ENCODE measurements around the gene ADGRG4.

DNA sequence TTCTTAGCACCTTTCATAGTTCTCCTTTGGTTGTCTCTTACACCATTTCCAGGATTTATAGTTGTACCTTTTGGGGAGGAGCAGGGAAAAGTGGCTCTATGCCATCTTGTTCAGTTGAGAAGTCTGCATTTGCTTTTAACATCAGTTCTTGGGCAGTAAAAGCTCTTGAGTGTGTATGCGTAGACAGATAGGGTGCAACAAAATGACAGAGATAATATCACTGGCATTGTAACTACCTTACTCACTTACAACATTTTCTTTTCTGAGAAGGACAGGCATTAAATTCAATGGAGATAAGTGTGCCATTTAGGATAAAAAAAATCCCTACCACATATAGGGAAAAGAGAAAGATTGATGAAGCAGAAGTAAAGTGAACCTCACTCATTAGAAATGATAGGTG is 38.9 kb downstream of the ADGRG4 start:
- TF ChIP-seq, protein P1, sequence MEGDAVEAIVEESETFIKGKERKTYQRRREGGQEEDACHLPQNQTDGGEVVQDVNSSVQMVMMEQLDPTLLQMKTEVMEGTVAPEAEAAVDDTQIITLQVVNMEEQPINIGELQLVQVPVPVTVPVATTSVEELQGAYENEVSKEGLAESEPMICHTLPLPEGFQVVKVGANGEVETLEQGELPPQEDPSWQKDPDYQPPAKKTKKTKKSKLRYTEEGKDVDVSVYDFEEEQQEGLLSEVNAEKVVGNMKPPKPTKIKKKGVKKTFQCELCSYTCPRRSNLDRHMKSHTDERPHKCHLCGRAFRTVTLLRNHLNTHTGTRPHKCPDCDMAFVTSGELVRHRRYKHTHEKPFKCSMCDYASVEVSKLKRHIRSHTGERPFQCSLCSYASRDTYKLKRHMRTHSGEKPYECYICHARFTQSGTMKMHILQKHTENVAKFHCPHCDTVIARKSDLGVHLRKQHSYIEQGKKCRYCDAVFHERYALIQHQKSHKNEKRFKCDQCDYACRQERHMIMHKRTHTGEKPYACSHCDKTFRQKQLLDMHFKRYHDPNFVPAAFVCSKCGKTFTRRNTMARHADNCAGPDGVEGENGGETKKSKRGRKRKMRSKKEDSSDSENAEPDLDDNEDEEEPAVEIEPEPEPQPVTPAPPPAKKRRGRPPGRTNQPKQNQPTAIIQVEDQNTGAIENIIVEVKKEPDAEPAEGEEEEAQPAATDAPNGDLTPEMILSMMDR (IDR thresholded peaks at IDR 0.05), result no peak
- no peak for TF ChIP-seq KDM1A (IDR thresholded peaks at IDR 0.05; ENCODE audit: low read depth)
